Pancreas (tissue), 10 donors: ENCODE data around the gene PPP1R37. TPM values are rescaled to one million over a fixed set of nuclear protein-coding genes. Genes with fewer than 3 reads are reported as not detected.

ENCODE experiments used
- ATAC-seq, 4 donors: fragments of 200-7000 bp; cut with Tn5 transposase; one replicate each; pipeline versions ENCODE4 v1.8.0 to v1.9.1; 2020; ENCODE audit warnings: mild to moderate bottlenecking in 4 of 4, moderate library complexity in 4 of 4
- DNase-seq, 6 donors: peaks; one replicate each; pipeline ENCODE4 v3.0.0-alpha.2; 2020
- FAIRE-seq: peaks from 2 replicates; lab custom pipeline; 2012; peaks lifted over from hg19 to GRCh38; lab: Jason Lieb, UNC
- H3K27ac ChIP-seq, 4 donors: fragments of 200-600 bp; sonication (generic); 1 replicate in 3 of 4; 2 replicates in 1 of 4; pipeline versions ENCODE4 v1.5.0 to v1.8.0; 2020
- H3K27me3 ChIP-seq, 4 donors: fragments of 200-600 bp; one replicate each; pipeline ENCODE4 v1.8.0; 2021
- H3K36me3 ChIP-seq, 3 donors: fragments of 200-600 bp; sonication (generic) in 1 of 3; one replicate each; pipeline versions ENCODE4 v1.5.0 to v1.8.0; 2020 to 2021
- H3K4me1 ChIP-seq, 3 donors: fragments of 200-600 bp; one replicate each; pipeline ENCODE4 v1.8.0; 2021
- H3K4me3 ChIP-seq, 4 donors: fragments of 200-600 bp; sonication (generic) in 2 of 4; one replicate each; pipeline versions ENCODE4 v1.5.0 to v1.8.0; 2020 to 2021
- H3K9me3 ChIP-seq, 4 donors: fragments of 200-600 bp; one replicate each; pipeline ENCODE4 v1.8.0; 2021
- WGBS, 2 donors: extraction: QIAGEN DNeasy Blood & Tissue Kit; methylation state at CpG; one replicate each; pipeline ENCODE4 v1.1.7; 2013; 5-methylcytosine and 5-hydroxymethylcytosine counted together
- intact Hi-C, 3 donors: fragments of 100-400 bp; cut with DNase I; formaldehyde crosslinking; loops; one replicate each; pipeline versions ENCODE4 v1.11.1 to v1.14.2; 2022
- polyA plus RNA-seq, 2 donors: library from polyadenylated mRNA; stranded (reverse); fragments of 200-250 nt; gene quantifications; one replicate each; pipeline ENCODE4 v1.2.3, GENCODE V29; 2013
- total RNA-seq, 6 donors: library from RNA; stranded (reverse); fragmentation: NEBNext Ultra II Directional in 4 of 6; extraction: Animal tissue kit (Norgen Biotek cat#: 25700) in 4 of 6; gene quantifications; one replicate each; pipeline versions ENCODE4 v1.2.1 to v1.2.4, GENCODE V29; 2021 to 2023
- TF ChIP-seq, protein P1 (sequence below), 4 donors: fragments of 200-600 bp; sonication (generic) in 3 of 4; IDR thresholded peaks; one replicate each; pipeline versions ENCODE4 v1.5.0 to v1.8.0; 2021; ENCODE audit warnings: antibody characterized with exemption in 4 of 4
- donor health status: healthy with polysubstance abuse.
- donor health status: DM: no; HTN: no; CAD: no; lungs with moderate emphysema.
- donor health status: DM: no; HTN: no; CAD: no.
- donor health status: control.
- donor health status: control.
- donor health status: Bipolar disorder and iron deficiency.
- donor health status: DM: yes; HTN: yes; CAD: no.
- donor health status: DM: no; HTN: no; CAD: no.
- donor health status: DM: no; HTN: no; CAD: no.
- donor health status: DM: yes; HTN: yes; CAD: no.

The PPP1R37 gene
- total and polyA plus RNA-seq, 8 donors = 13.0 to 57.4 (median 15.3) TPM

- DNase-seq (peak in 2 of 6 donors; percentile 11 to 38), FAIRE-seq (no peak), ATAC-seq (no peak)
- intact Hi-C loops = no loop called here
- TF ChIP-seq, protein P1, sequence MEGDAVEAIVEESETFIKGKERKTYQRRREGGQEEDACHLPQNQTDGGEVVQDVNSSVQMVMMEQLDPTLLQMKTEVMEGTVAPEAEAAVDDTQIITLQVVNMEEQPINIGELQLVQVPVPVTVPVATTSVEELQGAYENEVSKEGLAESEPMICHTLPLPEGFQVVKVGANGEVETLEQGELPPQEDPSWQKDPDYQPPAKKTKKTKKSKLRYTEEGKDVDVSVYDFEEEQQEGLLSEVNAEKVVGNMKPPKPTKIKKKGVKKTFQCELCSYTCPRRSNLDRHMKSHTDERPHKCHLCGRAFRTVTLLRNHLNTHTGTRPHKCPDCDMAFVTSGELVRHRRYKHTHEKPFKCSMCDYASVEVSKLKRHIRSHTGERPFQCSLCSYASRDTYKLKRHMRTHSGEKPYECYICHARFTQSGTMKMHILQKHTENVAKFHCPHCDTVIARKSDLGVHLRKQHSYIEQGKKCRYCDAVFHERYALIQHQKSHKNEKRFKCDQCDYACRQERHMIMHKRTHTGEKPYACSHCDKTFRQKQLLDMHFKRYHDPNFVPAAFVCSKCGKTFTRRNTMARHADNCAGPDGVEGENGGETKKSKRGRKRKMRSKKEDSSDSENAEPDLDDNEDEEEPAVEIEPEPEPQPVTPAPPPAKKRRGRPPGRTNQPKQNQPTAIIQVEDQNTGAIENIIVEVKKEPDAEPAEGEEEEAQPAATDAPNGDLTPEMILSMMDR (IDR thresholded peaks at IDR 0.05) = no peak
- Histone ChIP-seq H3K27me3 (no peaks in the 10 kb centered on the region), H3K27ac (no peak overlapping the region), H3K9me3 (no peaks in the 10 kb centered on the region), H3K4me3 (no peak overlapping the region), H3K4me1 (peaks cover 0 to 5% (median 5%) of the 10 kb centered on the region in 3 donors), H3K36me3 (no peaks in the 10 kb centered on the region)
- 63 to 76% methylated on average over 17 to 18 of the region's 18 CpGs for WGBS, 2 donors
These were observed 69.7 kb downstream of the PPP1R37 start for GRCh38 chr19:45162608-45163143.

DNA sequence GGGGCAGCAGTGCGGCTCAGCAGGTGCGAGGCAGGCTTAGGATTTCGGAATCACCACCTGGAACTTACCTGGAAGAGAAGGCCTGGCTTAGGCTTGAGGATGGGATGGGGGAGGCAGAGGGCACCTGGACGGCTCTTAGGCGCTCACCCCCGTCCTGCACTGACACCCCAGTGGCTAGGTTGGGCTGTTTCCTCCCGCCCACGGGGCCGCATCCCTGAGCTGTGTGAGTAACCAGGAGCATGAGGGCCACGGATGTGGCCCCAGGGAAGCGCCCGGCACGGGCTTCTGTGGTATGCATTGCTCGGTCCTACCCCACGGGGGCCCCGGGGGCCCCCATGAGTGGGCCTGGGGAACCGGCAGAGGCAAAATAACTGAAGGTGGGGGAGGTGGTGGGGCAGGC lies 70.2 kb downstream of the PPP1R37 start:
- WGBS, 2 donors = 83 to 86% methylated on average over 17 of the region's 17 CpGs
- Histone ChIP-seq H3K9me3 (no peaks in the 10 kb centered on the region), H3K4me3 (no peak overlapping the region), H3K27me3 (no peaks in the 10 kb centered on the region), H3K4me1 (peaks cover 0 to 5% (median 5%) of the 10 kb centered on the region in 3 donors), H3K27ac (no peak overlapping the region), H3K36me3 (no peaks in the 10 kb centered on the region)
- DNase-seq (peak in 1 of 6 donors; percentile 50), ATAC-seq (no peak), FAIRE-seq (no peak)
- intact Hi-C loops = no loop called here
- TF ChIP-seq, protein P1 (IDR thresholded peaks at IDR 0.05) = no peak

GRCh38 chr19:45163751-45164460 lies 70.9 kb downstream of the PPP1R37 start:
- DNase-seq = peak in 2 of 6 donors; percentile 12 to 38
- FAIRE-seq = no peak
- no peak overlapping the region for H3K27ac ChIP-seq

GRCh38 chr19:45164577-45165335 lies 71.8 kb downstream of the PPP1R37 start:
- Histone ChIP-seq H3K27ac (no peak overlapping the region), H3K27me3 (no peaks in the 10 kb centered on the region), H3K4me3 (no peak overlapping the region), H3K4me1 (peaks cover 0 to 5% (median 5%) of the 10 kb centered on the region in 3 donors), H3K36me3 (no peaks in the 10 kb centered on the region), H3K9me3 (no peaks in the 10 kb centered on the region)
- WGBS, 2 donors = 46% methylated on average over 19 to 27 of the region's 27 CpGs
- intact Hi-C loops = no loop called here
- FAIRE-seq = no peak
- ATAC-seq = peak in 3 of 4 donors; percentile 29 to 59 (median 43)
- peak in 5 of 6 donors; percentile 26 to 73 (median 50) for DNase-seq
- TF ChIP-seq, protein P1 (IDR thresholded peaks at IDR 0.05) = no peak

More at GRCh38 chr19:45163751-45164460, 70.9 kb downstream of the PPP1R37 start:
- ATAC-seq = no peak
- Histone ChIP-seq H3K4me1 (peaks cover 0 to 5% (median 5%) of the 10 kb centered on the region in 3 donors), H3K27me3 (no peaks in the 10 kb centered on the region), H3K36me3 (no peaks in the 10 kb centered on the region), H3K9me3 (no peaks in the 10 kb centered on the region), H3K4me3 (no peak overlapping the region)
- TF ChIP-seq, protein P1 (IDR thresholded peaks at IDR 0.05) = no peak
- intact Hi-C loops = no loop called here
- WGBS, 2 donors = 79 to 82% methylated on average over 15 of the region's 15 CpGs
